SU-DHL-6 (cell line): Measurements from ENCODE around the gene RGS1.

ENCODE experiments used
- CTCF ChIP-seq: fragments of 200-600 bp; sonication (generic); IDR thresholded peaks from one replicate; pipeline ENCODE4 v1.5.1; 2017; ENCODE audit warnings: antibody characterized with exemption, mild to moderate bottlenecking, low read length, moderate library complexity; ENCODE audit not compliant: insufficient read depth, poor library complexity, severe bottlenecking
- EZH2phosphoT487 ChIP-seq: fragments of 200-600 bp; sonication (generic), shearing (Covaris generic); conservative IDR thresholded peaks from 2 replicates; pipeline ENCODE4 v1.6.1; 2018; ENCODE audit warnings: mild to moderate bottlenecking, antibody characterized with exemption, low read length, moderate library complexity, mixed read lengths

- no peak for TF ChIP-seq CTCF
- no peak for TF ChIP-seq EZH2phosphoT487
Measured at GRCh38 chr1:192592981-192593708, 17.6 kb downstream of the RGS1 start.
